H1 (cell line): ENCODE data around the gene HAO2. TPM values are rescaled to one million over a fixed set of nuclear protein-coding genes. Genes with fewer than 3 reads are reported as not detected.

ENCODE experiments used
- polyA plus RNA-seq, 7 experiments: library from polyadenylated mRNA; depleted of rRNA in 3 of 7; stranded (reverse) in 5 of 7; unstranded in 2 of 7; fragments of >200 nt in 5 of 7; fragments of 200-250 nt in 2 of 7; gene quantifications; 1 replicate in 5 of 7; 2 replicates in 1 of 7; 4 replicates in 1 of 7; pipeline versions ENCODE4 v1.2.1 to v1.2.3, GENCODE V29; 2011 to 2013; ENCODE audit warnings: missing spikeins in 2 of 7, mixed read lengths in 2 of 7
- small RNA-seq: library from polyadenylated mRNA; stranded (forward); fragments of <200 nt; extraction: miRNeasy Mini kit (QIAGEN cat#:217004); gene quantifications from one replicate; pipeline ENCODE3, GENCODE V24; 2013; ENCODE audit not compliant: insufficient read depth
- total RNA-seq: library from RNA; stranded (reverse); fragmentation: NEBNext Ultra II Directional; extraction: Animal tissue kit (Norgen Biotek cat#: 25700); gene quantifications from 2 replicates; pipeline ENCODE4 v1.2.1, GENCODE V29; 2021

HAO2 gene
- total and polyA plus RNA-seq, 2 of the 8 experiments (the other 6 are each of a cell fraction or from before 2014, with no cell fraction given): not detected

Small RNAs within 50 kb of the gene (small RNA-seq; reads per million reads assigned to genes)
- gene RNU1-75P: not detected

Other genes starting within 250 kb of the HAO2 start
- gene WARS2, start 228.1 kb upstream of the HAO2 start, total RNA-seq: 12.9 and 13.8 TPM in 2 replicates
- 3.4 and 4.3 TPM in 2 replicates for gene WARS2, start 228.1 kb upstream of the HAO2 start, polyA plus RNA-seq (2011; rRNA removed)
- gene HSD3B2, start 46.4 kb downstream of the HAO2 start, total RNA-seq: not detected in 2 replicates
- gene HSD3B2, start 46.4 kb downstream of the HAO2 start, polyA plus RNA-seq (2011; rRNA removed): 0.05 TPM in 1 of 2 replicates, not detected in the other
- gene HSD3B1, start 138.4 kb downstream of the HAO2 start, total RNA-seq: not detected in 2 replicates
- not detected in 2 replicates for gene HSD3B1, start 138.4 kb downstream of the HAO2 start, polyA plus RNA-seq (2011; rRNA removed)